ENCODE data around the gene LASP1.

DNA sequence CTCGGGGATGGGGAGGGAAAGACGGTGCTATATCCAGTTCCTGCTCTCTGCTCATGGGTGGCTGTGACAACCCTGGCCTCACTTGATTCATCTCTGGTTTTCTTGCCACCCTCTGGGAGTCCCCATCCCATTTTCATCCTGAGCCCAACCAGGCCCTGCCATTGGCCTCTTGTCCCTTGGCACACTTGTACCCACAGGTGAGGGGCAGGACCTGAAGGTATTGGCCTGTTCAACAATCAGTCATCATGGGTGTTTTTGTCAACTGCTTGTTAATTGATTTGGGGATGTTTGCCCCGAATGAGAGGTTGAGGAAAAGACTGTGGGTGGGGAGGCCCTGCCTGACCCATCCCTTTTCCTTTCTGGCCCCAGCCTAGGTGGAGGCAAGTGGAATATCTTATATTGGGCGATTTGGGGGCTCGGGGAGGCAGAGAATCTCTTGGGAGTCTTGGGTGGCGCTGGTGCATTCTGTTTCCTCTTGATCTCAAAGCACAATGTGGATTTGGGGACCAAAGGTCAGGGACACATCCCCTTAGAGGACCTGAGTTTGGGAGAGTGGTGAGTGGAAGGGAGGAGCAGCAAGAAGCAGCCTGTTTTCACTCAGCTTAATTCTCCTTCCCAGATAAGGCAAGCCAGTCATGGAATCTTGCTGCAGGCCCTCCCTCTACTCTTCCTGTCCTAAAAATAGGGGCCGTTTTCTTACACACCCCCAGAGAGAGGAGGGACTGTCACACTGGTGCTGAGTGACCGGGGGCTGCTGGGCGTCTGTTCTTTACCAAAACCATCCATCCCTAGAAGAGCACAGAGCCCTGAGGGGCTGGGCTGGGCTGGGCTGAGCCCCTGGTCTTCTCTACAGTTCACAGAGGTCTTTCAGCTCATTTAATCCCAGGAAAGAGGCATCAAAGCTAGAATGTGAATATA, 50.8 kb downstream of the LASP1 start:
- TF ChIP-seq POLR2A (IDR thresholded peaks at IDR 0.05) = no peak
- TF ChIP-seq, protein P1, sequence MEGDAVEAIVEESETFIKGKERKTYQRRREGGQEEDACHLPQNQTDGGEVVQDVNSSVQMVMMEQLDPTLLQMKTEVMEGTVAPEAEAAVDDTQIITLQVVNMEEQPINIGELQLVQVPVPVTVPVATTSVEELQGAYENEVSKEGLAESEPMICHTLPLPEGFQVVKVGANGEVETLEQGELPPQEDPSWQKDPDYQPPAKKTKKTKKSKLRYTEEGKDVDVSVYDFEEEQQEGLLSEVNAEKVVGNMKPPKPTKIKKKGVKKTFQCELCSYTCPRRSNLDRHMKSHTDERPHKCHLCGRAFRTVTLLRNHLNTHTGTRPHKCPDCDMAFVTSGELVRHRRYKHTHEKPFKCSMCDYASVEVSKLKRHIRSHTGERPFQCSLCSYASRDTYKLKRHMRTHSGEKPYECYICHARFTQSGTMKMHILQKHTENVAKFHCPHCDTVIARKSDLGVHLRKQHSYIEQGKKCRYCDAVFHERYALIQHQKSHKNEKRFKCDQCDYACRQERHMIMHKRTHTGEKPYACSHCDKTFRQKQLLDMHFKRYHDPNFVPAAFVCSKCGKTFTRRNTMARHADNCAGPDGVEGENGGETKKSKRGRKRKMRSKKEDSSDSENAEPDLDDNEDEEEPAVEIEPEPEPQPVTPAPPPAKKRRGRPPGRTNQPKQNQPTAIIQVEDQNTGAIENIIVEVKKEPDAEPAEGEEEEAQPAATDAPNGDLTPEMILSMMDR (IDR thresholded peaks at IDR 0.05) = no peak
- no peak for TF ChIP-seq POLR2AphosphoS5 (IDR thresholded peaks at IDR 0.05)
